ENCODE measurements around the gene C9orf43.
"Not testable (repeated sequence)": the region's sequence is repeated elsewhere in the genome, so short reads cannot be mapped to it uniquely, and the experiment has no call there.

Gene C9orf43

GRCh38 chr9:113381909-113382411 lies 28.6 kb upstream of the C9orf43 start:
- DNase-seq = no peak

GRCh38 chr9:113386571-113387393 lies 23.8 kb upstream of the C9orf43 start:
- DNase-seq = no peak

GRCh38 chr9:113387560-113388230 lies 22.9 kb upstream of the C9orf43 start:
- no peak for DNase-seq

- no peak for DNase-seq
These were observed 21.7 kb upstream of the C9orf43 start for GRCh38 chr9:113388833-113389232.

DNA sequence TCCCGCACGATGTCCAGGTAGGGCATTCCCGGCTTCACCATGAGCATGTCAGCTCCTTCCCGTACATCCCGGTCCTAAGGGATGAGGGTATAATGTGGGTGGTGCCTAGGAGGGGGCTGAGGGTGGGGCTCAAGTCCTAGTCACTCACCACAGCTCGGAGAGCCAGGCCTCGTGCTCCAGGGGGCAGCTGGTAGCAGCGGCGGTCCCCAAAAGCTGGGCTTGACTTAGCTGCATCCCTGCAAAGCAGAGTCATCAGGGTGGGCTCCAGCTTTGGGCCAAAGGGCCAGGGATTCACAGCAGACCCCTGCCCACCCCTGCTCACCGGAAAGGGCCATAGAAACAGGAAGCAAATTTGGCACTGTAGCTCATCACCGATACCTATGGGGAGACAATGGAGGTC lies 21.1 kb upstream of the C9orf43 start:
- DNase-seq = no peak

- no peak for DNase-seq
These were observed 20.2 kb upstream of the C9orf43 start for GRCh38 chr9:113390192-113390960.

- no peak for DNase-seq
These were observed 18.6 kb upstream of the C9orf43 start for GRCh38 chr9:113391917-113392316.

GRCh38 chr9:113393281-113393680 lies 17.3 kb upstream of the C9orf43 start:
- DNase-seq = no peak

DNA sequence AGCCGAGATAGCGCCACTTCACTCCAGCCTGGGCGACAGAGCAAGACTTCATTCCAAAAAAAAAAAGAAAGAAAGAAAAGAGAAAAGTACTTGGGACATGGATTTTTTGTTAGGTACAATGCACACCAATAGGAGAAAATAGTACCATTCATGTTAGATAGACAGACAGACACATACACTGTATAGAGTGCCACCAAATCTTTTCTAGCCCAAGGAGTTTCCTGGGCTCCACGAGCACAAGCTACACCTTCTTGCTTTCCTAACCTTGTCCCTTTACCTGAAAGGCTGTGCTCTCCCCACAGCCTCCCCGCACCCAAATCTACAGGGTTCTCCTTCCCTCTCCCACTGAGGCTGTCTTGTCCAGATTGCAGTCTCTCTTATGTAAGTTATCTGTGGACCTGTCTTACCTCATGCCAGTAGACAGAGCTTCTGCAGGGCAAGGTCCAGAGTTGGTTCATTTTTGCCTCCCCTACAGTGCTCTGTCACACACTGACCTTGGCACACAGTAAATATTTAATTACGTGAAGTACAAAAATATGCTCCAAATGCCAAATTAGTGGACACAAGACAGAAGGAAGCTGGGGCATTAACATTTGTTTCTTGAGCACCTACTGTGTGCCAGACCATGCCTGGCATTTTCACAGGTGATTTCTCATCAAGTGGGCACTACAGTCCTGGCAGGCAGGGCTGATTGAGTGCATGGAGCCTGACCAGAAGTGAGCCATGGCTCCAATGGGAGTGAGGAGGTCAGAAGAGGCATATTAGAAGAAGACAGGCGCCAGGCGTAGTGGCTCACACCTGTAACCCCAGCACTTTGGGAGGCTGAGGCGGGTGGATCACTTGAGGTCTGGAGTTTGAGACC lies 15.3 kb upstream of the C9orf43 start:
- DNase-seq = no peak

GRCh38 chr9:113397203-113397631 lies 13.3 kb upstream of the C9orf43 start:
- DNase-seq = no peak

DNA sequence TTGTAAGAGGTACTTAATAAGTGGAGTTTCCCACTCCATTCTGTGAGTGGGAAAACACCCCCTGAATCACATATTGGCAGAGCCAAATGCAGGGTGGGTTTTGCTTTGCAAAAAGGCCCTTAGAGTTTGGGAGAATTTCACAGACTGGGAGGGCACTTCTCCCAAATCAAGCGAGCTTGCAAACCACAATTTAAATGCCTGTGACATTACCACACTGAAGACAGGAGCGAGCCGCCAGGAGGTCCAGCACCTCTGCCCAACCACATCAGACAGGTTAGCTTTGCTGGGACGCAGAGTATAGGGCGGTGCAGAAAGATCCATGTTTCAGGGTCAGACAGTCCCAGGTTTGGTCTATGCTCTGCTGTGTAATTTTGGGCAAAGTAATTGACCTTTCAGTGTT lies 11.8 kb upstream of the C9orf43 start:
- no peak for DNase-seq

DNA sequence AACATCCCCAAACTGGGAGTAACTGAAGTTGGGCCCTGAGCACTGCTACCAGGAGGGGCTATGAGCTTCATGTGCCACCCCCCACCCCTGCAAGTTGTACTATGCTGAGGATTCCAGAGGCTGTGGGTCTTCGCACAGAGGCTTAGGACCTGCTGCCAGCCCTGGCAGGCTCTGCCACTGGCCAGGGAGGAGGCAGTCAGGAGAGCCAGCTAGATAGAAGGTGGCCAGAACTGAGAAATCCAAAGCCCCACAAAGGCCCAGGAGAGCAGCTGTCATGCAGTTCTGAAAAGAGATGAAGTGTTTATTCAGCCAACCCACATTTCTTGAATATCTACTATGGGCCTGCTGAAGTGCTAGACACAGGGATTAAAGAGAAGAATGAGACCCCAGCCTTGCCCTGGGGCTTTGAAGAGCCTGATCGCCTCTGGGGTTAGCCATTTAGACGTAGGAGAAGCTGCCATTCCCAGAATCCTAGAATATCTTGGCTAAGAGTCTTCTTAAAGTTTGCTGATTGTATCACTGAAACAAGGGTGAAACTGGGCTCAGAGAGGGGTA lies 10.8 kb upstream of the C9orf43 start:
- DNase-seq = no peak

DNA sequence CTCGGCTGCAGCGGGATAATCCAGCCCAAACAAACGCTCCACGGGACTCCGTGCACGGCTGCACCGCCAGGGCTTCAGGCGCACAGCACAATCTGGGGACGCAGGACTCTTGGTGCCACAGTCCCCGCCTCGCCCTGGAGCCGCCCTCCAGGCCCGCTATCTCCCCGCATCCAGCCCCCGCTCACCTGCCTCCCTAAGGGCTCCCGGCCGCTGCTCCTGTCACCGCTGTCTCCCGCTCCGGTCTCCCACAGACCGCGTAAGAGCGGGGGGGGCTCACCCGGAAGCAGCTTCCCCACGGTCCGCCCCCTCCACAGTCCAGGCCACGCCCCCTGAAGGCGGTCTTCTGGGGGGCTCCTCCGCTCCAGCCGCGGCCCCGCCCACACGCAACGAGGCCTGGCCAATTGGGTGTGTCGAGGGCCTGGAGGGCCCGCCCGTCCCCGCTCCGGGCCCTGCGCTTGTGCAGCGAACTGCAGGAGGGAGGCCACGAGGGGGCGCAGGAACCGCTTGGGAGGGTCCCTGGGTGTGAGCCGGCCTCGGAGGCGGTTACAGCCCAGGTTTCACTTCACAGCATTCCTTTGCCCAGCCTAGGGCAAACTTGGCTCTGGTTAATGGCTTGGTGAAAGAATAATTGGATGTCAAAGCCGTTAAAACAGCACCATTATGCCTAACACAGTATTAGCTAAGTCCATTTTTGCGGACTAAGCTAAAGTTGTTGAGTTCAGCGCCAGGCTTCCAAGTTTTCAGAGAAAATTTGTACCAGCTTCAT lies 9.3 kb upstream of the C9orf43 start, which contains the start of gene ALAD:
ALAD (minus strand) TSS at position 258 of the 766 bp plus-strand sequence. CDS start 7,725 bp downstream, outside the sequence.
- DNase-seq = peak; percentile 99

DNA sequence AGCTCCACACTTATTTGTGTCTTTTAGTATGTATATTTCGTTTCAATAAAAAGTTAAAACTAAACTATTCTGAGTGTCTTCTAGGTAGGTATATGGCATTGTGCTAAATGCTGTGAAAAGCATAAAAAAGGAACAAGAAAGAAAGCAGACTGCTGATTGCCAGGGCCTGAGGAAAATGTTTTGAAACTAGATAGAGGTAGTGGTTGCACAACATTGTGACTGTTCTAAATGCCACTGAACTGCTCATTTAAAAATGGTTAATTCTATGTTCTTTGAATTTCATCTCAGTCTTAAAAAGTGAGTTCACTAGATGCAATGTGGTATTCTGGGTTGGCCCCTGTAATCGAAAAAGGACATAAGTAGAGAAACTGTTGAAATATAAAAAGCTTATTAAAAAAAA lies 6.9 kb upstream of the C9orf43 start:
- DNase-seq = no peak

- not testable (repeated sequence) for DNase-seq
These were observed 4.2 kb upstream of the C9orf43 start for GRCh38 chr9:113406353-113406752.

- peak; percentile 54 for DNase-seq
These were observed 3.6 kb upstream of the C9orf43 start for GRCh38 chr9:113406873-113407511.

GRCh38 chr9:113409481-113409880 lies 1.1 kb upstream of the C9orf43 start:
- no peak for DNase-seq

- DNase-seq = no peak
These were observed 702 bp upstream of the C9orf43 start for GRCh38 chr9:113409883-113410206.

GRCh38 chr9:113416149-113416721 lies 5.7 kb downstream of the C9orf43 start:
- DNase-seq = no peak

DNA sequence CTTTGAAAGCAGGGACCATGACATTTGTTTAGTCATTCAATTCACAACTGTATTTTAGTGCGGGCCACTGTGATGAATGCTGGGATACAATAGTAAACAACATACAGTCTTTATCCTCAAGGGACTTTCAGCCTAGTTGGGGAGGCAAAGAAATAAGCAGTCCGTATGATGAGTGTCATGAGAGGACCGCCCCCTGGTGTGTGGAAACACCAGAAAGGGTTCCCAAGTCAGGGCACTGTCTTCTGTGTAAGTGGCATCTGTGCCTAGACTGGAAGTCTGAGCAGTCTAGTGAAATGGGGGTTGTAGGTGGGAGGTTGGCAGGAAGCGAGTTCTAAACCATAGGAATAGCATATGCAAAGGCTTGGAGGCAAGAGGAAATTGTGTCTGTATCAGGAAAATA lies 6.8 kb downstream of the C9orf43 start:
- DNase-seq = no peak
